C1 segment of cervical spinal cord (tissue), 14 donors: ENCODE results near the gene IL9R.
"Not testable (repeated sequence)": the region's sequence is repeated elsewhere in the genome, so short reads cannot be mapped to it uniquely, and the experiment has no call there.

ENCODE experiments used
- DNase-seq, 14 donors: peaks; one replicate each; lab custom pipeline; 2025; lab: John Stamatoyannopoulos, UW

The IL9R gene

DNA sequence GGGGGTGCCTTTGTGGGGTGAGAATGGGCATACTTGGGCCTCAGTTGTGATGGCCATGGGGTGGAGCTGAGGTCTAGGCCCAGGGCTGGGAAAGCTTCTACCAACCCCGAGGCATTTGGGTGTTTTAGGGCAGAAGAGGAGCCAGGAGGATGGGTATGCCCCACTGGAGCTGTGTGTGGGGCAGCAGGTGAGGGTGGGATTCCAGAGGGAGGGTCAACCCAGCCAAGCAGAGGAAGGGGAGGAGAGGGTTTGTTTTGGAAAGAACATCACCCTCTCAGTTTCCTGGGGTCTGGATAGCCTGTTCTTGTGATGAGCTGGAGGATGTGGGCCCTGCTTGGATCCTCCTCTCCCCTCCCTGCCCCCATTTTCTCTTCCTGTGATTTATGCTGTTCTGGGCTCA is 620 bp downstream of the IL9R start:
- DNase-seq, result no peak

DNA sequence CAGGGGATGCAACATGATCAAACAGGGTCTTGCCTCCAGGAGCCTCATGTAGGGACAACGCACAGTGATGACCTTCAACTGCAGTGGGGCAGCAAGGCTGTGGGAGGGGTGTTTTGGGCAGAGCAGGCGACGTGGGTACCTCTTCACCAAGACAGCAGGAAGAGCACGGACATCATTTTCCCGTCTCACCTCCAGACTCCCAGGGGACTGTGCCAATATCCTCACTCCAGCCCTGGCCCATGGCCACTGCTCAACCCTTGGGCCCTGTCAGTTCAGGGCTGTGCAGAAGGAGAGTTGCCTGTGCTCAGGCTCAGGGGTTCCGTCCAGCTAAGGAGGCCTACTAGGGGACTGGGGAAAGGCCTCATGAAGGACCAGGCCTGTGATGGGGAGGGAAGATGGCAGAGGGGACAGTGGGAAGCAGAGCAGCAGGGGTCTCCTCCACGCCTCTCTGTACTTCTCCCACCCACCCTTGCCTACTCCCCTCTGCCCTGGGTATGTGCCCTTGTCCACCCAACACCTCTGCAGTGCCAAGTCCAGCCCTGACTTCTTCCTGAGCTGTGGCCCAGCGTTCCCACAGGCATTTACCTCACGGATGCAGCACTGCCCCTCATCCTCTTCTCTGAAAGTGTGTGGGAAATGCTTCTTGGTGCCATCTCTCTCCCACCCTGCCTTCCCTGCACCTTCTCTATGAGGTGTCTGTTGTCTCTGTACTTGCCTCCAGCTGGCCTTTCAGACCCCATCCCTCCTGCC is 1.4 kb downstream of the IL9R start:
- DNase-seq, result no peak

DNA sequence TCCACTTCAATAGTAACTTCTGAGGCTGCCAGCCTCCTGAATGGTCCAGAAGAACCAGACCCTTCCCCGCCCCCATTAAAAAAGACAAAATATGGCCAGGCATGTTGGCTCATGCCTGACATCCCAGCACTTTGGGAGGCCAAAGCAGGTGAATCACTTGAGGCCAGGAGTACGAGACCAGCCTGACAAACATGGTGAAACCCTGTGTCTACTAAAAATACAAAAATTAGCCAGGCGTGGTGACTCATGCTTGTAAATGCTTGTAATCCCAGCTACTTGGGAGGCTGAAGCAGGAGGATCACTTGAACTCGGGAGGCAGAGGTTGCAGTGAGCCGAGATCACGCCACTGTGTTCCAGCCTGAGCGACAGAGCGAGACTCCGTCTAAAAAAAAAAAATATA is 2.3 kb downstream of the IL9R start:
- DNase-seq, result not testable (repeated sequence)

GRCh38 chrX:156000361-156000926 is 2.9 kb downstream of the IL9R start:
- DNase-seq, result no peak

GRCh38 chrX:156001001-156001666 is 3.6 kb downstream of the IL9R start:
- DNase-seq, result no peak

GRCh38 chrX:156001667-156002021 is 4.1 kb downstream of the IL9R start:
- DNase-seq, result no peak

DNA sequence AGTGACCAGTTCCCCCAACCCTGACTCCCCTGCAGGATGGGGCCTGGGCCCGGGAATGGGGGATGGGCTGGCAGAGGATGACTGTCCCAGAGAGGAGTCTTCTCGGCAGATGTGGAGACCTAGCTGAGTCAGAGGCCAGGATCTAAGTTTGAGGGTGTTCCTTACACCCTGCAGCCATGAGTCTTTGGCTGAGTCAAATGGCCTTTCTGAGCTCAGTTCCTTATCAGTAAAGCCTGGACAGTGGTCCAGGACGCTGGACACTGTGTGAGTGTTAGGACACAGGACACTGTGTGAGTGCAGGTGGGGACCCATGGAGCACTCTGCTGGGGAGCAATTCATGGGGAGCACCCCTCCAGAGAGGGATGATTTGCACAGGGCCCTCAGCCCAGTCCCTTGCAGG is 5.0 kb downstream of the IL9R start:
- DNase-seq, result no peak

DNA sequence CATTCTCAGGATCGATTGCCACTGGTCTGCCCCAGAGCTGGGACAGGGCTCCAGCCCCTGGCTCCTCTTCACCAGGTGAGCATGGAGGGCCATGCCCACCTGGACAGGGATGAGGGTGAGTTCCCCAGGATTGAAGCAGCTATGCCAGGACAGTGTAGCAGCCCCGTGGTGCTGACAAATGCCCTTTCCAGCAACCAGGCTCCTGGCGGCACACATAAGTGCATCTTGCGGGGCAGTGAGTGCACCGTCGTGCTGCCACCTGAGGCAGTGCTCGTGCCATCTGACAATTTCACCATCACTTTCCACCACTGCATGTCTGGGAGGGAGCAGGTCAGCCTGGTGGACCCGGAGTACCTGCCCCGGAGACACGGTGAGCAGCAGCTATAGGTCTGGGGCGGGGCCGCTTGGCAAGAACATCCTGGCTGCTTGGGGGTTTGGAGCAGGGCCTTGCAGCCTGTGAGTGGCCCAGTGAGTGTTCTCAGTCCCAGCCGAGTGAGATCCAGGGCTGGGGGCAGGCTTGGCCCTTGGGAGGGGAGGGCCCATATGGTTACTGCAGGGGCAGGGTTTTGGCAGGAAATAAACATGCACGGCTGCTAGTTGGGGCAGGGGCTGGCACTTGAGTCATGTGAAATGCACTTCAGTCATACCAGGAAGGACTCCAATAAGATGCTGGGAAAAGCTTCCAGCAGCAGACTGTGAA is 6.1 kb downstream of the IL9R start:
- no peak for DNase-seq

- no peak for DNase-seq
Measured at GRCh38 chrX:156004256-156004655, 6.8 kb downstream of the IL9R start.

GRCh38 chrX:156004740-156005139 is 7.2 kb downstream of the IL9R start:
- no peak for DNase-seq

DNA sequence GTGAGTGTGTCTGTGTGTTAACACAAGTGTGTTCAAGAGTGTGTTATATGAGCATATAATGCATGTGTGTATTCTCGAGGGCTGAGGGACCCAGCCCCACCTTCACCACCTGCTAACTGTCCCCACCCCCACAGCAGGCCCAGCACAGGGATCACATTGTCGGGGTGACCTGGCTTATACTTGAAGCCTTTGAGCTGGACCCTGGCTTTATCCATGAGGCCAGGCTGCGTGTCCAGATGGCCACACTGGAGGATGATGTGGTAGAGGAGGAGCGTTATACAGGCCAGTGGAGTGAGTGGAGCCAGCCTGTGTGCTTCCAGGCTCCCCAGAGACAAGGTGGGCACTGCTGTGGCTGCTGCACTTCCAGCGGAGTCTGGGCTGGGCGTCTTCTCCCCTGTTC is 7.6 kb downstream of the IL9R start:
- DNase-seq, result no peak

GRCh38 chrX:156006468-156006867 is 9.0 kb downstream of the IL9R start:
- DNase-seq, result not testable (repeated sequence)

- DNase-seq, result not testable (repeated sequence)
Measured at GRCh38 chrX:156008379-156008778, 10.9 kb downstream of the IL9R start.

DNA sequence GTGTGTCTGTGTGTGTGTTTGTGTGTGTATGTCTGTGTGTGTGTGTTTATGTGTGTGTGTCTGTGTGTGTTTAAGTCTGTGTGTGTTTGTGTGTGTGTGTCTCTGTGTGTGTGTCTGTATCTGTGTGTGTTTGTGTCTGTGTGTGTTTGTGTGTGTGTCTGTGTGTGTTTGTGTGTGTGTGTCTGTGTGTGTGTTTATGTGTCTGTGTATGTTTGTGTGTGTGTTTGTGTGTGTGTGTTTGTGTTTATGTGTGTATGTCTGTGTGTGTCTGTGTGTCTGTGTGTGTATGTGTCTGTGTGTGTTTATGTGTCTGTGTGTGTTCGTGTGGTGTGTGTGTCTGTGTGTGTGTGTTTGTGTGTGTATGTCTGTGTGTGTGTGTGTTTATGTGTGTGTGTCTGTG is 11.4 kb downstream of the IL9R start:
- DNase-seq, result no peak

DNA sequence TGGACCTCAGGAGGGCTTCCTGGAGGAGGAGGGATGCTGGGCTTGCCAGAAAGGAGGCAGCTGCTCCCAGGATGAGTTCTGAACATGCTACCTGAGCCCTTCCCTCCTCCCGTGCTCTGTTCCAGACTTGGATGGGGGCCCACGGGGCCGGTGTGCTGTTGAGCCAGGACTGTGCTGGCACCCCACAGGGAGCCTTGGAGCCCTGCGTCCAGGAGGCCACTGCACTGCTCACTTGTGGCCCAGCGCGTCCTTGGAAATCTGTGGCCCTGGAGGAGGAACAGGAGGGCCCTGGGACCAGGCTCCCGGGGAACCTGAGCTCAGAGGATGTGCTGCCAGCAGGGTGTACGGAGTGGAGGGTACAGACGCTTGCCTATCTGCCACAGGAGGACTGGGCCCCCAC is 12.2 kb downstream of the IL9R start:
- not testable (repeated sequence) for DNase-seq

- DNase-seq, result not testable (repeated sequence)
Measured at GRCh38 chrX:156013286-156013953, 15.9 kb downstream of the IL9R start.

DNA sequence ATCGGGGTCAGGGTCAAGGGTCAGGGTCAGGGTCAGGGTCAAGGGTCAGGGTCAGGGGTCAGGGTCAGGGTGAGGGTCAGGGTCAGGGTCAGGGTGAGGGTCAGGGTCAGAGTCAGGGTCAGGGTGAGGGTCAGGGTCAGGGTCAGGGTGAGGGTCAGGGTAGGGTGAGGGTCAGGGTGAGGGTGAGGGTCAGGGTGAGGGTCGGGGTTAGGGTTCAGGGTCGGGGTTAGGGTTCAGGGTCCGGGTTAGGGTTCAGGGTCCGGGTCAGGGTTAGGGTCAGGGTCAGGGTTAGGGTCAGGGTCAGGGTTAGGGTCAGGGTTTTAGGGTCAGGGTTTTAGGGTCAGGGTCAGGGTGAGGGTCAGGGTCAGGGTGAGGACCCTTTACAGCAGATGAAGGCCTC is 22.4 kb downstream of the IL9R start:
- DNase-seq, result not testable (repeated sequence)

DNA sequence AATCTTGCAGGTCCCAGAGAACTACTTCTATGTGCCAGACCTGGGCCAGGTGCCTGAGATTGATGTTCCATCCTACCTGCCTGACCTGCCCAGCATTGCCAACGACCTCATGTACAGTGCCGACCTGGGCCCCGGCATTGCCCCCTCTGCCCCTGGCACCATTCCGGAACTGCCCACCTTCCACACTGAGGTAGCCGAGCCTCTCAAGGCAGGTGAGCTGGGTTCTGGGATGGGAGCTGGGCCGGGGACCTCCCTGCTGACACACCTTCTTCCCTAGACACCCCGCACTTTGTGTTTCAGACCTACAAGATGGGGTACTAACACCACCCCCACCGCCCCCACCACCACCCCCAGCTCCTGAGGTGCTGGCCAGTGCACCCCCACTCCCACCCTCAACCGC is 25.5 kb downstream of the IL9R start:
- DNase-seq, result not testable (repeated sequence)

GRCh38 chrX:156024949-156025492 is 27.5 kb downstream of the IL9R start:
- DNase-seq, result not testable (repeated sequence)

- not testable (repeated sequence) for DNase-seq
Measured at GRCh38 chrX:156028653-156029237, 31.2 kb downstream of the IL9R start.

- not testable (repeated sequence) for DNase-seq
Measured at GRCh38 chrX:156029296-156029695, 31.8 kb downstream of the IL9R start.
